Choroid plexus epithelial cell (primary cell): Measurements from ENCODE around the gene METTL27.

ENCODE experiments used
- DNase-seq: peaks from one replicate; pipeline ENCODE4 v3.0.0-alpha.2; 2010; ENCODE audit warnings: low read depth
- H3K4me3 ChIP-seq: 2 replicates; pipeline ENCODE4 v1.5.1; 2011; ENCODE audit warnings: low read depth, mild to moderate bottlenecking, control low read depth, low read length, moderate library complexity
- CTCF ChIP-seq: conservative IDR thresholded peaks from 2 replicates; pipeline ENCODE4 v1.5.1; 2011; ENCODE audit warnings: low read depth, mild to moderate bottlenecking, control low read depth, inconsistent platforms, low read length, moderate library complexity

The METTL27 gene

GRCh38 chr7:73865738-73866445 lies 23.6 kb upstream of the METTL27 start:
- no peak overlapping the region for H3K4me3 ChIP-seq
- DNase-seq: peak; percentile 80
- TF ChIP-seq CTCF: peak; percentile 86

- DNase-seq: no peak
- TF ChIP-seq CTCF: no peak
- no peak overlapping the region for H3K4me3 ChIP-seq
Observed at GRCh38 chr7:73864981-73865711, 22.8 kb upstream of the METTL27 start.

- no peak for TF ChIP-seq CTCF
- no peak for DNase-seq
- H3K4me3 ChIP-seq: no peak overlapping the region
Observed at GRCh38 chr7:73861305-73861704, 19.0 kb upstream of the METTL27 start.

GRCh38 chr7:73860859-73861258 lies 18.5 kb upstream of the METTL27 start, which contains the start of gene TMEM270:
Gene TMEM270 (plus strand): TSS chr7:73861159. CDS start chr7:73861195, 36 bp downstream.
- no peak within 1 kb of the TSS for H3K4me3 ChIP-seq
- no peak for TF ChIP-seq CTCF
- no peak for DNase-seq

GRCh38 chr7:73858807-73859206 lies 16.5 kb upstream of the METTL27 start:
- peak; percentile 35 for DNase-seq
- no peak overlapping the region for H3K4me3 ChIP-seq
- no peak for TF ChIP-seq CTCF

- DNase-seq: no peak
- TF ChIP-seq CTCF: no peak
- H3K4me3 ChIP-seq: no peak overlapping the region
Observed at GRCh38 chr7:73856941-73857340, 14.6 kb upstream of the METTL27 start.
